ENCODE data around the gene UNC13D.

Gene UNC13D

DNA sequence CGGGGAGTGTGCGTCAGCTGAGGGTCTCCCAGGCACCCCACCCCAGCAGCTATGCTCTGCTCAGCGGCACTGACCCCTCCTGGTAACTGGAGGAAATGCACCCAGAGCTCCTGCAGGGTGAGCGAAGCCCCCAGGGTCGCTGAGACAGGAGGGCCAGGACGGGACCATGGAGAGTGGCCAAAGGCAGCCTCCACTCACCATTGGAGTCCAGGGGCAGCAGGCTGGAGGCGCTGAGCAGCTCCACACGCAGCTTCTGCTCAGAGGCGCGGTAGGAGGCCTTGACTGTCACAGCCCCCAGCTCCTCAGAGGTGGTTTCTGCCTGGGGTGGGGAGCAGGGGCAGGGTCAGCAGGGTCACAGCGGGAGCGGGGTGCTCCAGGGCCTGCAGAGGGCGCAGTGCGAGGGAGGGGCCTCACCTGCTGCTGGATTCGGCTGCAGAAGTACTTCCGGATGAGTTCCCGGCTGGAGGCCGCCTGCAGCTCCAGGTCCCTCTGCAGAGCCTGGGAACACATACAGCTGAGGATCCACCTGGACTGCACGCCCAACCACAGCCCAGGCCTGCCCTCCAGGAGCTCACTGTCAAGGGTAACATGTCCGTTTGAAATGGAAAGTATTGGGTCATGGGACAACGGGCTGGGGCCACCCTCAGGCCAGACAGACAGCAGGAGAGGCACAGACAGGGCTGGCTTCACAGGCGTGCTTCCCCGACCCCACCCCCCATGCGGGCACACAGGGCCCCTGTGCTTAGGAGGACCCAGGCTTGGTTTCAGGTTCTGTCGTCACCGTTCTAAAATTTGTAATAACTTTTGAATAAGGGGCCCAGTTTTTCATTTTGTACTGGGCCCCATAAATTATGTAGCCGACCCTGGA is 13.8 kb downstream of the UNC13D start:
- H3K4me1 Mint-ChIP-seq = peaks cover 52% of the 10 kb centered on the region
- CTCF ChIA-PET = interaction anchor here (1.0 to 7.5 kb wide), 20 partner anchors 9 to 174 kb away, joined by 3 to 59 read pairs (median 5); partner anchors contain the start of genes GALK1 and UNC13D

DNA sequence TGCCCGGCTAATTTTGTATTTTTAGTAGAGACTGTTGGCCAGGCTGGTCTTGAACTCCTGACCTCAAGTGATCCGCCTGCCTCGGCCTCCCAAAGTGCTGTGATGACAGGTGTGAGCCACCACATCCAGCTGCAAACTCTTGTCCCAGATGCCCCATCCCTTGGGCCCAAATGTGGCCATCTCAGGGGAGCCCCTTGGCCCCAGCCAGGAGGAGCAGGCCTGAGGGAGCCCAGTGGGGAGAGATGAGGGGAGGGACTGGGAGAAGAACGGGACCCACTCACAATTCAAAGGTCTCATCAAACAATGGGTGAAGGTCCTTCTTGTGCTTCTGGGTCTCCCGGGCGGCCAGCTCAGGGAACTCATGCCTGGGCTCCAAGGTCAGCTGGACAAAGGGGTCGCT is 14.5 kb downstream of the UNC13D start:
- Mint-ChIP-seq H3K9me3 (no peaks in the 10 kb centered on the region), H3K36me3 (peaks cover 44% of the 10 kb centered on the region), H3K27me3 (no peaks in the 10 kb centered on the region), H3K27ac (no peak overlapping the region), H3K4me3 (no peak overlapping the region), H3K4me1 (peaks cover 51% of the 10 kb centered on the region)
- no peak for DNase-seq
- CTCF ChIA-PET = interaction anchor here (1.0 to 7.5 kb wide), 19 partner anchors 9 to 174 kb away, joined by 3 to 59 read pairs (median 5); partner anchors contain the start of genes GALK1 and UNC13D

More for the DNA sequence above, 13.8 kb downstream of the UNC13D start:
- no peaks in the 10 kb centered on the region for H3K27me3 Mint-ChIP-seq
- H3K27ac Mint-ChIP-seq = peak overlapping the region; percentile 65
- no peak overlapping the region for H3K4me3 Mint-ChIP-seq
- peak; percentile 50 for DNase-seq
- H3K9me3 Mint-ChIP-seq = no peaks in the 10 kb centered on the region
- peaks cover 47% of the 10 kb centered on the region for H3K36me3 Mint-ChIP-seq

DNA sequence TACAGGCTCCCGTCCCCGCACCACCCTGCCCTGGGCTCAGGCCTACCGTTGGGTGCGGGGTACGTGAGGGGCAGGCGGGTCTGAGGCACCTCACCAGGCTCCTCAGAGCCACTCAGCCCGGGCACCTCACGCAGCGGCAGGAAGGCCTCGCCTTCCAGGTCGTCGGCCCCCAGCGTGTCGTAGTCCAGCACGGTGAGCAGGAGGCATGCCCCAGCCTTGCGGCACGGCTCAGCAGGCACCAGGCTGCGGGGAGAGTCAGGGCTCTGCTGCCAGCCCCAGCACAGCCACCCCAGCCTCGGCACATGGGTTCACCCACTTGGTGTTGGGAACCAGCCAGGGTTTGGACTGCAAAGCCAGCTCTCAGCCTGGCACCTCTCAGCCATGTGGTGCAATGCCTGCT is 15.5 kb downstream of the UNC13D start:
- Mint-ChIP-seq H3K9me3 (no peaks in the 10 kb centered on the region), H3K27ac (no peak overlapping the region), H3K36me3 (peaks cover 40% of the 10 kb centered on the region), H3K4me1 (peaks cover 40% of the 10 kb centered on the region), H3K27me3 (no peaks in the 10 kb centered on the region), H3K4me3 (no peak overlapping the region)
- DNase-seq = no peak
- CTCF ChIA-PET = interaction anchor here (0.7 to 7.5 kb wide), 11 partner anchors 12 to 76 kb away, joined by 3 to 59 read pairs (median 12); partner anchors contain the start of genes GALK1 and UNC13D

DNA sequence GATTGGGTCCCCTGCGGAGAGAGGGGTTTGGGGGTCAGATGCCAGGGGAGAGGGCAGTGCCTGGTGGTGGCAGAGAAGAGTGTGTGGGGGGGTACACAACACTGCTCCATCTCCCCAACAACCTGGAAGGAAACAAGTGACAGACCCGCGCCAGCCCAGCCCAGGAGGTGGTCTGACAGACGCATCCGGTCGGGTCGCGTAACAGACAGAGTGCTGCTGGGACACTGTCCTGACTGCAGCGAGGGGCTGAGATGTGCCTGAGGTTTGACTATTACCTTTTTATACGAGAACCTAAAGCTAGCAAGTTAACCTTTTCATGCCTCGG is 16.2 kb downstream of the UNC13D start:
- Mint-ChIP-seq H3K27me3 (no peaks in the 10 kb centered on the region), H3K4me1 (peaks cover 33% of the 10 kb centered on the region), H3K36me3 (peaks cover 33% of the 10 kb centered on the region), H3K4me3 (peak overlapping the region; percentile 18), H3K9me3 (no peaks in the 10 kb centered on the region), H3K27ac (peak overlapping the region; percentile 90)
- CTCF ChIA-PET = interaction anchor here (0.7 to 7.5 kb wide), 10 partner anchors 11 to 66 kb away, joined by 3 to 59 read pairs (median 9); partner anchors contain the start of genes GALK1 and UNC13D
- DNase-seq = no peak

DNA sequence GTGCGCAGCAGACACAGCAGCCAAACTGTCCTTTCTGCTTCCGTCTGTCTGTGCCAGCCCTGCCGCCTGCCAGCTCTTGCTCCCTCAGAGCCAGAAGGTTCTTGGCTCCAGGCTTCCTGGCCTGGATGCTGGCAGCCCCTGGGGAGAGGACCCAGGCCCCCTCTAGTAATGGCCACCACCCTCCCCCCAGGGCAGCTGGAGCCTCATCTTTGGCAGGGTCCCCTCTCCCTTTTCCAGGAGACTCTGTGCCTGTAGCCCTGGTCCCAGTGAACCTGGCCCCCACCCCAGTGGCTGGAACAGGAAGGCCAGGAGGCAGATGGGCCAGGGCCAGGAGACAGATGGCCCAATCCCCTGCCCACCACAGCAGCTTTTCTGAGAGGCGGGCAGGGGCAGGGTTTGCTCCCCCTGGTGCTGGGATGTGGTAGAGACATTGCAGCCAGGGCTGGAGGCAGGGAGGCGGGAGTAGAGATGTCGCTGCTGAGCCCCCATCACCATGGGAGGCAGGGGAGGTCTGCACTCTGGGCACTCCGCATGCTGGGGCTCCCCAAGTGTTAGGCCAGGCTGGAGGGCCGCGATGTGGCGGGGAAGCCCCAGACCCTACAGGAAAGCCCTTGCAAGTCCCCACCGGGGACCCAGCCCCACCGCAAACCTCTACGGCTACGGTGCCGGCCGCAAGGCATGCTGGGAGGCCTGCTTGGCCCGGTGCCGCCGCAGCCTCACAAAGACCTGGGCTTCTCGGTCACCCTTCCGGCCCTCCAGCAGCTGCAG is 16.7 kb downstream of the UNC13D start:
- H3K36me3 Mint-ChIP-seq = peaks cover 31% of the 10 kb centered on the region

DNA sequence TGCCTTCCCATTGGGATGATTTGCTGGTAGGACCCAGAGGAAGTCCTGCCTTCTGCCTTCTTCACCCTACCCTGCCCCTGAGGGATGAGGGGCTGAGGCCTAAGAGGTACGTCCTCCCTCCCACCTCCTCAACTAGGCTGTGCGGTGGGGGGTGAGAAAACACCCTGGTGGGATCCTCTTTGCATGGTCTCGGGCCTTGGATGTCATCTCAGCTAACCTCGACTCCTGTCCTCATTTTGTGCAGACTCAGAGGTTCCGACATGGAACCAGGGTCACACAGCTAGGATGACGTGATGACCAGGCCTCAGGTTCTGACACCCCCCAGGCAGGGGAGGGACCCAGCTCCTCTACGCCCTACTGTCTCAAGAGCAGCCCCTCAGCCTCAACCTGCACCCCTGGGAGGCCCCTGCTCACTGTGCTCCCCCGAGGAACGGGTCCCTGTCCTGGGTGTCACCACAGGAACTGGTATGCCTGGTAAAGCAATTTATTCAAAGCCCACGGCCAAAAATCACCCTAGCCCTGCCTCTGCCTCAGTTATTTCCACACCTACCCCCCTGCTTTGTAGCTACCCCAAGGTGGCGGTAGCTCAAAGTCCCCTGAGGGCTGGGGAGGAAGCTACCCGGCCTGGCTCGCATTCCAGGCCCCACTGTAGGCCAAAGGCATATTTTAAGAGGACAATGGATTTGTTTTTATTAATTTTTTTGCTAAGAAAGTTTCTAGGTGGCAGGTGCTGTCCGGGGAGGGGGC is 17.5 kb downstream of the UNC13D start:
- Mint-ChIP-seq H3K27me3 (no peaks in the 10 kb centered on the region), H3K9me3 (no peaks in the 10 kb centered on the region), H3K36me3 (peaks cover 26% of the 10 kb centered on the region), H3K27ac (peak overlapping the region; percentile 39), H3K4me3 (no peak overlapping the region), H3K4me1 (peaks cover 31% of the 10 kb centered on the region)
- CTCF ChIA-PET = interaction anchor here (0.8 to 7.5 kb wide), 16 partner anchors 9 to 75 kb away, joined by 3 to 59 read pairs (median 7); partner anchors contain the start of genes GALK1 and UNC13D
- no peak for DNase-seq

More for the DNA sequence above, 16.7 kb downstream of the UNC13D start:
- Mint-ChIP-seq H3K9me3 (no peaks in the 10 kb centered on the region), H3K4me1 (peaks cover 29% of the 10 kb centered on the region), H3K4me3 (peak overlapping the region; percentile 18), H3K27me3 (no peaks in the 10 kb centered on the region), H3K27ac (peak overlapping the region; percentile 90)
- CTCF ChIA-PET = interaction anchor here (0.8 to 7.5 kb wide), 15 partner anchors 10 to 74 kb away, joined by 3 to 59 read pairs (median 7); partner anchors contain the start of genes GALK1 and UNC13D
- peak; percentile 77 for DNase-seq

DNA sequence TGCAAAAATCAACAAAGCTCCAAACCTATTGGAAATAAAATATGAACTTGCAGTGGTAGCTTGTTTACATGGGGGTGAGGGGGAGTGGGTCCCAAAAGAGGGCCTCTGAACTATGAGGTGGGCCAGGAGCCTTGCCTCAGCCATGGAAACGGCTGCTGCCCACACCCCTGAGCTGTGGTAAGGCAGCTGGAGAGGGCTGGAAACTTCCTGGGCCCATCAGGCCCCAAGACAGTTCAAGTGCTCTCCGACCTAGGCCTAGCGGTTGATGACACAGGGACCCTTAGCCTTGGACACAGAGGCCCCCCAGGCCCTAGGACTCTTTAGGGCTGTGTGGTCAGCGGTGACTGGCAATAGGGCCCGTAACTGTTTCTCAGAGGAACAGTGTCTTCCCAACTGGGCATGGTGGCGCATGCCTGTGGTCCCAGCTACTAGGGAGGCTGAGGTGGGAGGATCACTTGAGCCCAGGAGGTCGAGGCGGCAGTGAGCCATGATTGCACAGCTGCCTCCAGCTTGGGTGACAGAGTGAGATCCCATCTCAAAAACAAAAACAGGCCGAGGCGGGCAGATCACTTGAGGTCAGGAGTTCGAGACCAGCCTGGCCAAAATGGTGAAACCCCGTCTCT is 18.3 kb downstream of the UNC13D start:
- Mint-ChIP-seq H3K4me1 (peaks cover 36% of the 10 kb centered on the region), H3K27ac (peak overlapping the region; percentile 37)

DNA sequence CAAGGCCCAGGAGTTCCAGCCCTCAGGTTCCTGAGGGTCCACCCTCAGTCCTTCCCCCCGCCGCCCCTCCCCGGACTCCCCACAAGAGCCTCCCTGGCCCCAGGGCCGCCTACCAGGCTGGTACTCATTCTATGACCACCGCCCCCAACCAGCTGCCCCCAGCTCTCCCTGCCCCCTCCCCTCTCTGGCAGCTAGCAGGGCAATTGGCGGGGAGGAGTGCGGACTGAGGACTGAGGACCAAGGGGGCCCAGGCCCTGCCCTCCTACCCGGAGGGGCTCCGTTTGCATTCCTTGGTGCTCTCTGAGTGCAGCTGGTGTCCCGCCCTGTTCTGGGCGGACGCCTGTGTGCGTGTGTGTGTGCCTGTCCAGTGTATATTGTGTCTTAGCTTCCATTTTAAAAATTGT is 19.1 kb downstream of the UNC13D start:
- Mint-ChIP-seq H3K36me3 (peaks cover 27% of the 10 kb centered on the region), H3K27me3 (no peaks in the 10 kb centered on the region), H3K9me3 (no peaks in the 10 kb centered on the region), H3K27ac (peak overlapping the region; percentile 37), H3K4me1 (peaks cover 36% of the 10 kb centered on the region), H3K4me3 (no peak overlapping the region)
- CTCF ChIA-PET = interaction anchor here (0.8 to 7.5 kb wide), 5 partner anchors 21 to 74 kb away, joined by 3 to 59 read pairs (median 7); partner anchors contain the start of genes GALK1 and UNC13D
- DNase-seq = no peak

More for the DNA sequence above, 18.3 kb downstream of the UNC13D start:
- CTCF ChIA-PET = interaction anchor here (0.8 to 7.5 kb wide), 10 partner anchors 20 to 75 kb away, joined by 3 to 59 read pairs (median 9); partner anchors contain the start of genes GALK1 and UNC13D
- H3K27me3 Mint-ChIP-seq = no peaks in the 10 kb centered on the region
- no peak for DNase-seq
- H3K4me3 Mint-ChIP-seq = no peak overlapping the region
- peaks cover 27% of the 10 kb centered on the region for H3K36me3 Mint-ChIP-seq
- no peaks in the 10 kb centered on the region for H3K9me3 Mint-ChIP-seq

DNA sequence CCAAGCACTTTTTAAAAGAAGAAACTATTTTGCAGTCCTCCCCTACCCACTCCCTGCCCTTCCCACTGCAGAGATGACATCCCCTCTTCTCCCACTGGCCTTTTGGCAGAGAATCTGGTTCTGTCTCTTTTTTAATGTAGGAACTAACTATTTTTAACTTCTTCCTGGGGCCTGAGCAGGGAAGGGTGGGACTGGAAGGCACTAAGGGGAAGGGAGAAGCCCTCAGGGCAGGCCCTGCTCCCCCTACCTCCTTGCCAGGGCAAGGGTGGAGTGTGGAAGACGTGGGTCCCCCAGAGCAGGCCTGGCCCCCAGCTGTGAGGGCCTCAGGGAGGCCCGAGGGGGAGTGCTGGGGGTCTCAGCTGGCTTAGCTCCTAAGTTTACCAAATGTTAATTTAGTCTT is 19.5 kb downstream of the UNC13D start:
- Mint-ChIP-seq H3K27me3 (no peaks in the 10 kb centered on the region), H3K4me3 (no peak overlapping the region), H3K9me3 (no peaks in the 10 kb centered on the region), H3K27ac (no peak overlapping the region), H3K36me3 (peaks cover 25% of the 10 kb centered on the region), H3K4me1 (peaks cover 36% of the 10 kb centered on the region)
- DNase-seq = no peak
- CTCF ChIA-PET = interaction anchor here (1.7 to 7.5 kb wide), 3 partner anchors 21 to 60 kb away, joined by 4 to 59 read pairs (median 55); partner anchors contain the start of genes GALK1 and UNC13D

DNA sequence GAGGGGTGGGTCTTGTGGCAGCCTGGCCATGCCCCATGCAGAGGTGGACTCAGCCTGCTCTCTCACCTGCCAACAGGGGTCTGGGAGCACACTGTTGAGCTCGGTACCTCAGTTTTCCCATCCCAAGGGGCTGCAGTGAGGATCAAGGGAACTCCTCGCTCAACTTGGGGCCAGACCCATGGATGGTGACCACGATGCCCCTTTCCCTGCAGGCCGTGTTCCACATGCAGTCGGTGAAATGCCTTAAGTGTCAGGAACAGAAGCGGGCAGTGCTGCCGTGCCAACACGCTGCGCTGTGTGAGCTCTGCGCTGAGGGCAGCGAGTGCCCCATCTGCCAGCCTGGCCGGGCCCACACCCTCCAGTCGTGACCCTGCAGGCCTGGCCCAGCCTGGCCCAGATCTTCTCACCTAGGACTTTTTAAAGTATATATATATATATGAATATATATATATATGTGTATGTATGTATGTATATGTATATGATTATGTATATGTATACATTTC is 20.1 kb downstream of the UNC13D start:
- CTCF ChIA-PET = interaction anchor here (0.9 to 7.5 kb wide), 3 partner anchors 22 to 71 kb away, joined by 3 to 59 read pairs (median 55); partner anchors contain the start of genes GALK1 and UNC13D
- H3K4me3 Mint-ChIP-seq = no peak overlapping the region
- no peaks in the 10 kb centered on the region for H3K9me3 Mint-ChIP-seq
- peaks cover 39% of the 10 kb centered on the region for H3K4me1 Mint-ChIP-seq
- no peak for DNase-seq
- H3K27me3 Mint-ChIP-seq = no peaks in the 10 kb centered on the region
- H3K27ac Mint-ChIP-seq = no peak overlapping the region
- peaks cover 27% of the 10 kb centered on the region for H3K36me3 Mint-ChIP-seq

DNA sequence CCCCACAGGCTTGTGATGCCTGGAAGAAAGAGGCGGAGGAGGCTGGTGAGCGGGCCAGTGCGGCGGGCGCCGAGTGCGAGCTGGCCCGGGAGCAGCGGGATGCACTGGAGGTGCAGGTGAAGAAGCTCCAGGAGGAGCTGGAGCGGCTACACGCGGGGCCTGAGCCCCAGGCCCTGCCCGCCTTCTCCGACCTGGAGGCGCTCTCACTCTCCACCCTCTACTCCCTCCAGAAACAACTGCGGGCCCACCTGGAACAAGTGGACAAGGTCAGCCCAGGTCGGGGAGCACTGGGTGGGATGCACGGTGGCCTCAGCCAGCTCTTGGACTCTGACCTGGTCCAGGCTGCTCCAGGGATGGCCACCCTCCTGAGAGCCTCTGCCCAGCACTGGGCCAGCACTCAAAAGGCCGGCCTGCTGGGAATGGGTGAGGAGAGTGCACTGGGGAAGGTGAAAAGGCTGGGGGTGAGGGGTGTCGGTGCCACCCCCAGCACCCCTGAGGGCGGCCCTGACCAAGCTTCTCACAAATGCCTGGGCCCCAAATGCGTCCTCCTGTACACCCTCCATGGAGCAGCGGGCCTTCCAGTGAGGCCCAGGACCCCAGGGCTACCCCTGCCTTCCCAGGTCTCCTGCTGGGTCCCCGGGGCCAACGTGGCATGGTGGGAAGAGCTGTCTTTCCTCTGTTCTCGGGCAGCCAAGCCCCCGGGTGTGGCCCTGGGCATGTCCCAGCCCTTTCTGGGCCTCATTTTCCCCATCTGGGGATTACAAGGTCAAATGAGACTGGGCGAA is 20.8 kb downstream of the UNC13D start:
- Mint-ChIP-seq H3K27ac (no peak overlapping the region), H3K9me3 (no peaks in the 10 kb centered on the region), H3K27me3 (no peaks in the 10 kb centered on the region), H3K4me1 (peaks cover 38% of the 10 kb centered on the region), H3K36me3 (peaks cover 31% of the 10 kb centered on the region), H3K4me3 (no peak overlapping the region)
- no peak for DNase-seq
- CTCF ChIA-PET = interaction anchor here (0.9 kb wide), 1 partner anchor 70 kb away, joined by 3 read pairs; no protein-coding TSS in a partner anchor

DNA sequence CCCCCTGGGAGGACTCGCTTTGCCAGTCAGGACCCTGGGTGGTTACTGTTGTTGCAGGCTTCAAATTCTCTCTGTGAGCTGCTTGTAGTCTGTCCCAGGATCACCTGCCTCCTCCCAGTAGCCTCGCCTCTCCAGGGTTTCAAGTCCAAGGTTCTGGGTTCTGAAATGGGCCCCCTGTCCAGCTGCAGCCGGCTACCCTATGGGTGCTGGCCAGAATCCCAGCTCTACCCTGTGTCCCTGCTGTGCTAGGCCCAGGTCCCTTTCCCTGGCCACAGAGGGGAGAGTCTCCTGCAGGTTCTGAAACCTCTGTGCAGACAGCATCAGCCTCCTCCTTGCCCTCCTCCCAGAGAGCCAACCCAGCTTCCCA is 21.4 kb downstream of the UNC13D start:
- H3K9me3 Mint-ChIP-seq = no peaks in the 10 kb centered on the region
- peaks cover 26% of the 10 kb centered on the region for H3K36me3 Mint-ChIP-seq
- no peak for DNase-seq
- H3K27ac Mint-ChIP-seq = peak overlapping the region; percentile 28
- H3K27me3 Mint-ChIP-seq = no peaks in the 10 kb centered on the region
- CTCF ChIA-PET = interaction anchor here (1.8 kb wide), 1 partner anchor 40 kb away, joined by 4 read pairs; no protein-coding TSS in a partner anchor
- H3K4me1 Mint-ChIP-seq = peaks cover 32% of the 10 kb centered on the region
- no peak overlapping the region for H3K4me3 Mint-ChIP-seq

Data from activated naive CD4-positive, alpha-beta T cell treated with anti-CD3 and anti-CD28 coated beads, Interleukin-2, amount 10 ng/mL, durations not matched to agents 7 days and 5 days (primary cell).